HG03064 (cell line): ENCODE data around the gene RNF217.

ENCODE experiments used
- ATAC-seq: cut with Tn5 transposase; IDR thresholded peaks from one replicate; pipeline ENCODE4 v1.9.1; 2021; ENCODE audit warnings: low read depth; ENCODE audit not compliant: unreplicated experiment

Gene RNF217

DNA sequence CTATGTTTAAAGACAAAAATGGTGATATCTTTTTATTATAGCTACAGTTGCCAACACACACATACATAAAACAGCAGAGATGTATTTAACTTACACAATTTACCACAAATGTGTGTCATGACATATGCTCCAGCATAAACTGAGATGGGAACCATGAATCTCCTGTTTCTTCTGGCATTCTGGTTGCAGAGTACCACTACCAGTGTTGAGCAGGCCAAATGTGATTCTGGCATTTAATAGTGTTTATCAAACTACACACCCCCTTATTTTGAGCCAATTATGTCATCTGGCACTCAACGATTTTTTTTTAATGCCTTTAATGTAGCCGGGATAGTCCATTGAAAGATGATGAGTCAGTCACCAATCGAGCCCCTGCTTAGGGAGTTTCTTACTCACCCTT is 132.3 kb downstream of the RNF217 start:
- no peak for ATAC-seq

GRCh38 chr6:125095580-125096301 is 133.5 kb downstream of the RNF217 start:
- ATAC-seq: no peak

DNA sequence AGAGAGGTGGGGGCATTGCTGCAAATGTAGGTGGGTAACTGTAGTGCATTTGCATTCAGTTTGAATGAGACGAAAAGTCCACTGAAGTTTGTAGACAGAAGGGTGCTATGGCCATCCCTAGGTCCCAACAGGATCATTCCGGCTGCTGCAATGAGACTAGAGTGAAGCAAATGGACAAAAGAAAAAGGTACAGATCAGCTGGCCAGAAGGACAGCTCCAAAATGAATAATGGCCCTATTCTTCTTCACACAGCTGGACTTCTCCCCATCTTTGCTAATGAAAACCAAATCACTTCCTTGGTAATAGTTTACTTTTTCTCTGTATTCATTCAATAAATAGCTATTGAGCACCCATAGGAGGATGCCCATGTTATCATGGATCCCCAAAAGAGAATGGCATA is 134.9 kb downstream of the RNF217 start:
- no peak for ATAC-seq

DNA sequence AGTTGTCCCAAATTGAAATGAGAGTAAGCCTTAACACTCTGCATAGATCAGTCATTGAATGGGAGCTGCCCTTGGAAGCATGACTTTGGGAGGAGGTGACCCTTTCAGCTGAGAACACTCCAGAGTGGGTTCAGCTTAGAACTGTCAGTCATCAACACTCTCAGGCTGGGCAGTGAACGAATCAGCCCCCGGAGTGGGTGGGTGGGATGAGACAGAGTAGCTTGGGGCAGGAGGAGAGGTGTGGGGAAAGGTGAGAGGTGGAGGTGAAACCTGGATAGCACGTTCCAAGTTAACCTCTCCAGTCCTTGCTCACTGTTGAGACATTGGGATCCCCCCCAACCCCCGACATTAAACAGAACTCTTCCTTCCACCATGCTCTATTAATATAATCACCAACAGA is 136.0 kb downstream of the RNF217 start:
- ATAC-seq: no peak

- no peak for ATAC-seq
These were observed 137.2 kb downstream of the RNF217 start for GRCh38 chr6:125099211-125100073.

DNA sequence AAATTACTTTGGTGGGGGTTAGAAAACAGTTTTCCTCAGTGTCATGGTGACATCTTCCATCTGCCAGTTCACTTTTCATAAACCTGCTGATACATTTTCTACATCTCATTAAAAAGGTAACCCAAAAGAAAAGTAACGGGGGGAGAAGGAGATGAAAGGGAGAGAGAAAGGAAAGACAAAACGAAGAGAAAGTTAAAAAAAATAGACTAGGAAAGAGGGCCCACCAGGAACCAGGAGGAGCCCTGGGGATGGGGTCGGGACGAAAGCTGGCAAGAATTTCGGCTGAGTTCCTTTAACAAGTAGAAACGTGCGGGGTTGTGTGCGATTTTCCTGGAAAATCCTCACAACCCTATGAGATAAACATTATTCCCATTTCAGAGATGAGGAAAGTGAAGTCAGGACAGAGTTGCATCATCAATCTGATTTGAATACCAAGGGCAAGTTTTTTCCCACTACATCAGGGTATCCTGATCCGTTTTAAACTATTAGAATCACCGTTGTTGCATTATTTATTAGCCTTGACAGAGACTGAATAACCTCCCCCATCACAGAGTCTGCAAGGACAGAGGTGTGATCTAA is 137.9 kb downstream of the RNF217 start:
- ATAC-seq: no peak

GRCh38 chr6:125101128-125101527 is 138.9 kb downstream of the RNF217 start:
- ATAC-seq: no peak

DNA sequence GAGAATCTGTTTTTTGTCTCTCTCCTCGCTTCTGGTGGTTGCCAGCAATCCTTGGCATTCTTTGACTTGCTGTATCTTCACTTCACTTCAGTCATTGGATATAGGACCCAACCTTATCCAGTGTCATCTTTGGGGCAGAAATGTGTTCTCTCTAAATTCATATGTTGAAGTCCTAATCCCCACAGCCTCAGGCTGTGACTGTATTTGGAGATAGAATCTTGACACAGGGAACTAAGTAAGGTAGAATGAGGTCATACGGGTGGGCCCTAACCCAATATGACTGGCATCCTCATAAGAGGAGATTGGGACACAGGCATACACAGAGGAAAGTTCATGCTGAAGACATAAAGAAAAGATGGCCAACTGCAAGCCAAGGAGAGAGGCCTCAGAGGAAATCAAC is 139.4 kb downstream of the RNF217 start:
- no peak for ATAC-seq

GRCh38 chr6:125102411-125102810 is 140.2 kb downstream of the RNF217 start:
- no peak for ATAC-seq

GRCh38 chr6:125102891-125103290 is 140.7 kb downstream of the RNF217 start:
- no peak for ATAC-seq

DNA sequence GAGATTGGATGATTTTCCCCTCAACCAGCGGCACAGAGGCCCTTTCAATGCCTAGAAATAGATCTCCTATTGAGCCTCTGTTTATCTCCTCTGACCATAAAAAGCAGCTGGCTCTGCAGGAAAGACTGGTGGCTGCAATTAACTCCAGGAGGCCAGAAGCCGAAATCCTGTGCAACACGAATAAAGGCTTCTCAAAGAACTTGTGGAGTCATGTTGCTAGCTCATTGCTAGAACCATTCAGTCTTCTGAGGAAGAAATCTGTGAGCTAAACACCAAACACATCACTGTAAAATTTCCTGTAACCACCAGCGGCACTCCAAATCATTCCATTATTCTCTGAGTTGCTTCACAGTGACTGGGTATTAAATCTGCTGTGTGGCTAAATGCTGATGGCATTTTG is 142.2 kb downstream of the RNF217 start:
- ATAC-seq: no peak

GRCh38 chr6:125107048-125107447 is 144.8 kb downstream of the RNF217 start:
- ATAC-seq: no peak

DNA sequence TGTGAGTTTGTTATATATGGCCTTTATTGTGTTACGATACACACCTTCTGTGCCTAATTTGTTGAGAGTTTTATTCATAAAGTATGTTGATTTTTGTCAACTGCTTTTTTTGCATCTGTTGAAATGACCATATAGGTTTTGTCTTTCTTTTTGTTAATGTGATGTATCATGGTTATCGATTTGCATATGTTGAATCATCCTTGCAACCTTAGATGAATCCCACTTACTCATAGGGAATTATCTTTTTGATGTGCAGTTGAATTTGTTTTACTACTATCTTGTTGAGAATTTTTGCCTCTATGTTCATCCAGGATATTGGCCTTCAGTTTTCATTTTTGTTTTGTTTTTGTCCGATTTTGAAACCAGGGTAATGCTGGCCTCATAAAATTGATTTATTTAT is 145.7 kb downstream of the RNF217 start:
- no peak for ATAC-seq

DNA sequence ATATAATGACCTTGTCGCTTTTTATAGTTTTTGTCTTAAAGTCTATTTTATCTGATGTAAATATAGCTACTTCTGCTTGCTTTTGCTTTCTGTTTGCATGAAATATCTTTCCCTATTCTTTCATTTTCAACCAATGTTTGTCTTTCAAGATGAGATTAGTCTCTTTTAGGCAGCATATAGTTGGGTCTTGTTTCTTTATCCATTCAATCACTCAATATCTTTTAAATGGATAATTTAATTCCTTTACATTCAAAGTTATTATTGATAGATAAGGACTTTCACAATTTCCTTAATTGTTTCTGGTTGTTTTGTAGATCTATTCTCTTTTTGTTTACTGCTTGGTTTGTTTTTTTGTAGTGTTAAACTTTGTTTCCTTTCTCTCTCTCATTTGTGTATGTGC is 147.8 kb downstream of the RNF217 start:
- ATAC-seq: no peak

- no peak for ATAC-seq
These were observed 149.2 kb downstream of the RNF217 start for GRCh38 chr6:125111219-125111983.

- no peak for ATAC-seq
These were observed 150.7 kb downstream of the RNF217 start for GRCh38 chr6:125112934-125113333.

DNA sequence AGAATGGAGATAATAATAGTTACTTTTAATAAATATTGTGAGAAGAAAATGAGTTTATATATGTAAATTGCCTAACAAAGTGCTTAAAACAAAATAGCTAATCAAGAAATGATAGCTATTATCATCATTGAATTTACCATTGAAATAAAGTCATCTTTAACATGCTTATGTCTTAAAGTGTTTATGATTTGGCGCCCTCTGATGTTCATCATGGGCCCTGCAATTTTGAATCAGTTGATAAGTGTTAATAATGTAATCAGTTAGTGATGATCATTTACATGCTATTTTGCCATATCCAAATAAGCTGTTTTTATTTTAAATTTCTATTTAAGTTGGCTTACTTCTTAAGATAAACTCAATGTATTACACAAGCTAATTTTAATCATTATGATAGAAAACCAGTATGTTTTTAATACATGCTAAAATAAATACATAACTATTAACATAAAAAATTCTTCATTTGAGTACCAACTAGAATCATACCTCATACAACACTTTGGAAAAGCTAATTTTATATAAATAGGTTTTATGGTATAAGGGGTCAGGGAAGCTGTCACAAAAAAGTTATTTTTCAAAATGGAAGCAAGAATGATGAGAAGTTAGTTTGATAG is 152.1 kb downstream of the RNF217 start:
- ATAC-seq: no peak

- no peak for ATAC-seq
These were observed 153.9 kb downstream of the RNF217 start for GRCh38 chr6:125116170-125116569.

- ATAC-seq: no peak
These were observed 154.5 kb downstream of the RNF217 start for GRCh38 chr6:125116710-125117109.

DNA sequence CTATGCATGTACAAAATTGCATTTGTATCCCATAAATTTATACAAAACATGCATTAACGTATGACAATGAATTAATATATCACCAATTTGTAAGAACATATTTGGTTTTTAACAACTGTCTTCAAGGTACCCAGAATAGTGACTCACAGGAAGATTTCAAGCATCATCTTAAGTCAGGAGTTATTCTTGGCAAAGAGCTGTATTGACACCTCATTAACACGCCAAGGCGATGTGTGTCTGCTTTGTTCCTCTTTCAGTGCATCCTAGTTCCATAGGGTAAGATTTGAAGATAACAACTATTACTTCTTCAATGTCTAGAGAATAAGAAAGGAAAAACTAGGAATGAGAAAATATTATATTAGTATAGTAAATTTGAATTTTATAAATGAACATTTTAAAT is 155.6 kb downstream of the RNF217 start:
- ATAC-seq: no peak
